Measurements from ENCODE around the gene ANKRD13A.

The ANKRD13A gene

DNA sequence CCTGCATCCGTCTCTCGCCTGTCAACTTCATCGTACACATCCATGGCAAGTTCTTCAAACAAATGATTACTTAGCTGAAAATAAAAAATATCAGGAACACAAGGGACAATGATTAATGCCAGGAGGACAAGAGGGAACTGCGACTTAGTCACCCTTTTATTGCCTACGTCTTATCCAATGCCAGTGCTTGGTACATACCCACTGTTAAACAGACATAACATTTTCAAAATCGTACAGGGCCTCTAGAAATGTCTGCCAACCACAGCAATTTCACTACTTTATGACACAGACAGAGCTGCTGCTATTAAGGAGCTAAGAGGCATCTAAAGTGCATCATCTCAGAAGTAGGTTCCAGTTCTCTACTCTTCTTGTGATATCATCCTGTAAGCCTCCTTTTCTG, 37.6 kb upstream of the ANKRD13A start:
- H3K27ac ChIP-seq: no peak overlapping the region
- H3K4me1 ChIP-seq (ENCODE audit: control insufficient read depth in 1 of 2, insufficient read depth in 1 of 2, low read depth in 1 of 2, low read length in 1 of 2): no peaks in the 10 kb centered on the region
- peaks cover 99% of the 10 kb centered on the region for H3K36me3 ChIP-seq
- no peak overlapping the region for H3K4me3 ChIP-seq (ENCODE audit: low read depth in 1 of 2, low read length in 1 of 2)
- TF ChIP-seq, protein P1, sequence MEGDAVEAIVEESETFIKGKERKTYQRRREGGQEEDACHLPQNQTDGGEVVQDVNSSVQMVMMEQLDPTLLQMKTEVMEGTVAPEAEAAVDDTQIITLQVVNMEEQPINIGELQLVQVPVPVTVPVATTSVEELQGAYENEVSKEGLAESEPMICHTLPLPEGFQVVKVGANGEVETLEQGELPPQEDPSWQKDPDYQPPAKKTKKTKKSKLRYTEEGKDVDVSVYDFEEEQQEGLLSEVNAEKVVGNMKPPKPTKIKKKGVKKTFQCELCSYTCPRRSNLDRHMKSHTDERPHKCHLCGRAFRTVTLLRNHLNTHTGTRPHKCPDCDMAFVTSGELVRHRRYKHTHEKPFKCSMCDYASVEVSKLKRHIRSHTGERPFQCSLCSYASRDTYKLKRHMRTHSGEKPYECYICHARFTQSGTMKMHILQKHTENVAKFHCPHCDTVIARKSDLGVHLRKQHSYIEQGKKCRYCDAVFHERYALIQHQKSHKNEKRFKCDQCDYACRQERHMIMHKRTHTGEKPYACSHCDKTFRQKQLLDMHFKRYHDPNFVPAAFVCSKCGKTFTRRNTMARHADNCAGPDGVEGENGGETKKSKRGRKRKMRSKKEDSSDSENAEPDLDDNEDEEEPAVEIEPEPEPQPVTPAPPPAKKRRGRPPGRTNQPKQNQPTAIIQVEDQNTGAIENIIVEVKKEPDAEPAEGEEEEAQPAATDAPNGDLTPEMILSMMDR (IDR thresholded peaks at IDR 0.05): no peak
- H3K9me3 ChIP-seq: no peaks in the 10 kb centered on the region
- H3K27me3 ChIP-seq: no peaks in the 10 kb centered on the region

GRCh38 chr12:109962398-109962797, 36.8 kb upstream of the ANKRD13A start:
- peaks cover 99% of the 10 kb centered on the region for H3K36me3 ChIP-seq
- H3K4me3 ChIP-seq (ENCODE audit: low read depth in 1 of 2, low read length in 1 of 2): no peak overlapping the region
- TF ChIP-seq, protein P1 (IDR thresholded peaks at IDR 0.05): no peak
- H3K9me3 ChIP-seq: no peaks in the 10 kb centered on the region
- no peaks in the 10 kb centered on the region for H3K4me1 ChIP-seq (ENCODE audit: control insufficient read depth in 1 of 2, insufficient read depth in 1 of 2, low read depth in 1 of 2, low read length in 1 of 2)
- no peaks in the 10 kb centered on the region for H3K27me3 ChIP-seq
- H3K27ac ChIP-seq: no peak overlapping the region

DNA sequence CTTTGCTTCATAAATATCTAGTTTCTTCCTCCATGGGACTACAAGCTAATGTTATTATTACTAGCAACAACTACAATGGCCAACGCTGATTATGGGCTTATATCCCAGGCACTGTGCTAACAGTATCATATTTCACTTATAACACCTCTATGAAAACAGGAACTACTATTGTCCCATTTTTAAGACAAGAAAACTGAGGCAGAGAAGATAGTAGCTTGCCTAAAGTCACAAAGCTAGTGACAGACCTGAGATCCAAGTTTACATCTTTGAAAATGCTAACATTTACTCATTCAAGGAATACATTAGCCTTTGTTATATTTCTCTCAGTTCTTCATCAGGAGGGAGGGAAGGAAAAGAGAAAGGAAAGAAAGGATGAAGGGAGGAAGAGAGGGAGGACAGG, 35.9 kb upstream of the ANKRD13A start:
- Histone ChIP-seq H3K4me1 (ENCODE audit: control insufficient read depth in 1 of 2, insufficient read depth in 1 of 2, low read depth in 1 of 2, low read length in 1 of 2) (no peaks in the 10 kb centered on the region), H3K9me3 (no peaks in the 10 kb centered on the region), H3K27ac (no peak overlapping the region), H3K4me3 (ENCODE audit: low read depth in 1 of 2, low read length in 1 of 2) (no peak overlapping the region), H3K27me3 (no peaks in the 10 kb centered on the region), H3K36me3 (peaks cover 99% of the 10 kb centered on the region)
- TF ChIP-seq, protein P1 (IDR thresholded peaks at IDR 0.05): no peak

GRCh38 chr12:109963743-109964429, 35.3 kb upstream of the ANKRD13A start:
- Histone ChIP-seq H3K27me3 (no peaks in the 10 kb centered on the region), H3K4me1 (ENCODE audit: control insufficient read depth in 1 of 2, insufficient read depth in 1 of 2, low read depth in 1 of 2, low read length in 1 of 2) (no peaks in the 10 kb centered on the region), H3K27ac (no peak overlapping the region), H3K36me3 (peaks cover 99% of the 10 kb centered on the region), H3K4me3 (ENCODE audit: low read depth in 1 of 2, low read length in 1 of 2) (no peak overlapping the region), H3K9me3 (no peaks in the 10 kb centered on the region)
- TF ChIP-seq, protein P1 (IDR thresholded peaks at IDR 0.05): no peak

DNA sequence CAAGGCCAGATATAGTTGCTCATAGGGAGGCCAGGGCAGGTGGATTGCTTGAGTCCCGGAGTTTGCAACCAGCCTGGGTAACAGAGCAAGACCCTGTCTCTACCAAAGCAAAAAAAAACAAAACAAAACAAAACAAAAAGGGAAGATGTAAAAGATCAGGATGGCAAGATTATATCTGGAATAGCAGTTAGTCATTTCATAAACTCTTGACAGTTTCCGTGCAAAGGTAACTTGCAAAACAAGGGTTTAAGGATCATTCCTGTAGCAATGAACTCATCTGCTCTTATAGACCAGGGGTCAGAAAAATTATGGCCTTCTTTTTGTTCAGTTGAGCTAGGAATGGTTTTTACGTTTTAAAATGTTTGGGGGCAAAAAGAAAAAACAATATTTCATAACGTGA, 32.7 kb upstream of the ANKRD13A start:
- TF ChIP-seq, protein P1 (IDR thresholded peaks at IDR 0.05): no peak
- H3K4me1 ChIP-seq (ENCODE audit: control insufficient read depth in 1 of 2, insufficient read depth in 1 of 2, low read depth in 1 of 2, low read length in 1 of 2): no peaks in the 10 kb centered on the region
- H3K36me3 ChIP-seq: peaks cover 99% of the 10 kb centered on the region
- no peaks in the 10 kb centered on the region for H3K9me3 ChIP-seq
- no peak overlapping the region for H3K27ac ChIP-seq
- no peaks in the 10 kb centered on the region for H3K27me3 ChIP-seq
- no peak overlapping the region for H3K4me3 ChIP-seq (ENCODE audit: low read depth in 1 of 2, low read length in 1 of 2)
